ENCODE results near the gene ATP5PB. TPM values are rescaled to one million over a fixed set of nuclear protein-coding genes. Genes with fewer than 3 reads are reported as not detected.

Gene ATP5PB, protein sequence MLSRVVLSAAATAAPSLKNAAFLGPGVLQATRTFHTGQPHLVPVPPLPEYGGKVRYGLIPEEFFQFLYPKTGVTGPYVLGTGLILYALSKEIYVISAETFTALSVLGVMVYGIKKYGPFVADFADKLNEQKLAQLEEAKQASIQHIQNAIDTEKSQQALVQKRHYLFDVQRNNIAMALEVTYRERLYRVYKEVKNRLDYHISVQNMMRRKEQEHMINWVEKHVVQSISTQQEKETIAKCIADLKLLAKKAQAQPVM
- total RNA-seq (2014; rRNA removed; shearing (Covaris generic)): 435 and 458 TPM in 2 replicates

DNA sequence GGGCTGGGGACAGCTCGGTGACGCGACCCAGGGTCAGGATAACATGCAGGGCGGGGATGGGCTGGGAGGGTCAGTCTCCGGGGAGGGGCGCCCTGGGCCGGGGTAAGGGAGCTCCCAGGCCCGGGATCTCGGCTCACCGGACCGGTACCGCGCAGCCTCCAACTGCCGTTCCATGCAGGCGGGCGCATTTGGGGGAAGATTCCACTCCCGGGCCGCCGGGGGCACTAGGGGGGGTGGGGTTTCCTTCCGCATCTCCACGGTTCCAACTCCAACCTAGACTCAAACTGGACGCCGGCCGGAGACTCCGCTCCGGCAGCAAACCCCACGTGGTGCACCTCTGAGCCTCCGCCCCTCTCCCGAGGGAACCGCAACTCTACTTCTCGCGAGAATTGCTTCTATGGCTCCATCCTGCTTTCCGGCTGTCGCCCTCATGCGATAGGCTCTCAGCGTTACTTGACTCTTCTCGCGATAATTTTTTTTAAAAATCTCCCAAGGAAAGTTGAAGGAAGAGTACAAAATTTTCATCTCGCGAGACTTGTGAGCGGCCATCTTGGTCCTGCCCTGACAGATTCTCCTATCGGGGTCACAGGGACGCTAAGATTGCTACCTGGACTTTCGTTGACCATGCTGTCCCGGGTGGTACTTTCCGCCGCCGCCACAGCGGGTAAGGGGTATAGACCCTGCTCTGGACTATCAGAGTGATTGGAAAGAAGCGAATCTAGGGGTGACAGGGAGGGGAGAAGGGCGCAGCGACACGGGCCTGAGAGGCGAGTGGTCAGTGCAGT, at the start of gene ATP5PB, which contains the start of gene WDR77:
Gene ATP5PB (plus strand): TSS at position 547 of the 785 bp plus-strand sequence. CDS start 78 bp downstream, at position 625.
Gene WDR77 (minus strand): TSS at position 339 of the 785 bp plus-strand sequence. CDS start 87 bp downstream, at position 252.
- DNase-seq (ENCODE audit: low spot score): peak; percentile 97

DNA sequence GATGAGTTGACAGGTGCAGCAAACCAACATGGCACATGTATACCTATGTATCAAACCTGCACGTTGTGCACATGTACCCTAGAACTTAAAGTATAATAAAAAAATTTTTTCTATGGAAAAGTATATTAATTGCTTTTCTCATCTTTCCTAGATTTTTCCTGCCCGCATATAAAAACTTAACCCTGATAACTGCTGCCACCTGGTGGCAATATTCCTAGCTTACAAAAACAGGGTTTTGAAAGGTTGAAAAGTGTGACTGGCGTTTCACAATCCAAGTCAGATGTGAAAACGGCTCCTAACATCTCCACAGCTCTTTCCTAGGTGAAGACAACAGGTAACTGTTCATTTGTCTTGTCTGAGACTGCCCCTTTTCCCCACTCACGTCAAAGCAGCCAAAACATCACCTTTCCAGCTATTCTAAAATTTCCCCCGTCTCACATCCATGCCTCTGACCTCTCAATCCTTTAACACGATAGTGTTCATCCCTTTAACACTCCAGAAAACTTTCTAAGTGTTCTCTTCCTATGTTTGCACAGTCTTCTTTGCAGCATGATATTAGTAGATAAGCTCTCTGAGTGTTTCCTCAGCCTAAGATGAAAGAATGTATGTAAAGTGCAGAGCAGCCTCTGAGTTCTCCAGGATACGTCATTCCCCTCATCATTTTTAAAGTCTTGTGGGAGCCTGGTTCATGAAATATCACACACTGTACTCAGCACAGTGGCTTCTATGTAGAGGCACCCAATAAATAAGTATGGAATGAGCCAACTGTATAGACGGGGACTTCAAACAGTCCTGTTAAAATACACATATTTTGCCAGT, 49.3 kb upstream of the ATP5PB start:
- DNase-seq (ENCODE audit: low spot score): peak; percentile 16

DNA sequence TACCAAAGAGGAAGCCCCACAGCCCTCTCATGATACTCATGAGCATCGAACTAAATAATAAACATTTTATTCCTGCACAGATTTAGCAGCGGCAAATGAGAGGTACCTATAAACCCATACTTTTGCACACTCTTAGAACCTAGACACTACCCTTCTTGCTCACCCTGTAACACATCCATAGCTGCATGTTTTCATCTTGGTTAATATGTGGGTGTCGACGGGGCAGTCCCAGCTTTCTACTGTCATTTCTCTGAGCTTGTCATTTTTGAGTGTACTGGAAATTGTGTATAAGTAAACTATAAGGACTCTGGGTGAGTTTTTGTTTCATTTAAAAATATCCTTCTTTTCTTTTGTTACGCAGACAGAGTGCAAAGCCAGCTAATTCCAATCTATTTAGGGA, 47.2 kb upstream of the ATP5PB start:
- no peak for DNase-seq (ENCODE audit: low spot score)

DNA sequence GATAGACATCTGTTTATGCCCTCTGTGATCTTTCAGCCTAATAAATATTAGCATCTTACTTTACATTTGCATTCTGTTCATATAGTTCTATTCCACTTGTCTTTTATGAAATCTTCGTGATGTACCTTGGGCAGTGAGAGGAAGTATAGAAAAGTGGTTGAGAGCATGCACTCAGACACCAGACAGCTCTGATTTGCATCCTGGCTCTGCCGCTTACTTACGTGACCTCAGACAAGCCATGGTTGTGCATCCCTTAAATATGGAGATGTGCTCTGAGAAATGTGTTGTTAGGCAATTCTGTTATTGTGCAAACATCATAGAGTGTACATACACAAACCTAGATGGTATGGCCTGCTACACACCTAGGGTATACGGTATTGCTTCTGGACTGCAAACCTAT, 44.7 kb upstream of the ATP5PB start:
- DNase-seq (ENCODE audit: low spot score): no peak

DNA sequence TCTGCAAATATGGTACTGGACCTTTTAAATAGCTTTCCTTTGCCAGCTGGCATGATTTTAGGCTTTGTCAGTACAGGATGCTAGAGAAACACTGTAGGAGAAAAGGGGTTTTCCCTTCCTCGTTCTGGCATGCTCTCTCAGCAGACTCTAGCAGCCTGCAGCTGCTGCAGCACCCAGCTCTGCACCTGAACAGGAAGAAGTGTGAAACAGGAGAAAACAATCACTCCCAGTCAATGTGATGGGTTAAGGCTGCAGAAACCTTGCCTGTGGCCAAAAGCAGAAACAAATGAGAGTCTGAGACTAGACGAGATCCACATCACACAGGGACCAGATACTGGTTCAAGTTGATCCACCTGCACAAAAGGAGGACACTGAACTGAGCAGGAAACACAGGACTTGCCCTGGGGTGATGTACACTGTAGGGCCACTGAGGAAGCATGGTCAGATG, 42.9 kb upstream of the ATP5PB start:
- peak; percentile 45 for DNase-seq (ENCODE audit: low spot score)

DNA sequence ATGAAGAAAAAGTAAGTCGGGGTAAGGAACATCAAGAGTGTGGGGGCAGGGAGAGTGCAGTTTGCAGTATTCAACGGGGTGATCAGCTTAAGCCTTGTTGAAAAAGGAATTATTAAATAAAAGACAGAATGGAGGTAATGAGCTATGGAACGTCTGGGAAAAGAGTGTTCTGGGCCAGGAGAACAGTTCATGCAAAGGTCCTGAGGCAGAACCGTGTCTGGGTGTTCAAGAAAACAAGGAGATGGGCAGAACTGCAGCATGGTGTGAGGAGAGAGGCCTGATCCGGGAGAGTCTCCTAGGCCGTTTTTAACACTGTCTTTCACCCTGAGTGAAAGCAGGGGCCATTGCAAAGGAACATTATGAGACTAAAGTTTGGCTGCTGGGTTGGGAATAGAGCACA, 42.0 kb upstream of the ATP5PB start:
- no peak for DNase-seq (ENCODE audit: low spot score)

DNA sequence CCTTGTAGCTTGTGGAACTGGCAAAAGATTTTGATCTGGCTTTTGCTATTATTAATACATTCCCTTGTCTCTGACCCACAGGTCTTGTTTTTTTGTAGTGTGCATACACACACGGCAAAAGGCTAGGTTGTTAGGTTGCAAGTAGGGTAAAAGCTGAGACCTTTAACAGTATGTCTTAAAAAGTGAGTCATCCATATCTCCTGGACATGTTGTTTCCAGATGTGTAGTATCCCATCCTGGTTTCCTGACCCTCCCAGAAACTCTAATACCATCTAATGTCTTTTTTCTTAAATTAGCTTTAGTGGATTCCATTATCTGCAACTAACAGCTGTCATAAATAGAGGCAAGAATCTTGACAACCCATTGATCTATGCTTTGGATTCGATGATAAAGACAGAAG, 36.4 kb upstream of the ATP5PB start:
- DNase-seq (ENCODE audit: low spot score): no peak

DNA sequence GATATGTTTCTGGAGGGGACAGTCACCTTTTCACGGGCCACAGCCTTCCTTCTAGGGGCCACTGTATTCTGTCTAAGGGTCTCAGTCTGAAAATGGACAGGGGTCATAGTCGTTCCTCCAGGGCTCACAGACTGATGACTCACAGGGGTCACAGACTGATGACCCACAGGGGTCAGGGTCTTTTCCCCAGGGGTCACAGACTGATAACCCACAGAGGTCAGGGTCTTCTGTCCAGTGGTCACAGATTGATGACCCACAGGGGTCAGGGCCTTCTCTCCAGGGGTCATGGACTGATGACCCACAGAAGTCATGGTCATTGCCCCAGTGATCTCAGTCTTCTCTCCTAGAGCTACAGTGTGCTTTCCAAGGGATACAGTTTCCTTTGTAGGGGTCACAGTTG, 34.5 kb upstream of the ATP5PB start:
- no peak for DNase-seq (ENCODE audit: low spot score)

DNA sequence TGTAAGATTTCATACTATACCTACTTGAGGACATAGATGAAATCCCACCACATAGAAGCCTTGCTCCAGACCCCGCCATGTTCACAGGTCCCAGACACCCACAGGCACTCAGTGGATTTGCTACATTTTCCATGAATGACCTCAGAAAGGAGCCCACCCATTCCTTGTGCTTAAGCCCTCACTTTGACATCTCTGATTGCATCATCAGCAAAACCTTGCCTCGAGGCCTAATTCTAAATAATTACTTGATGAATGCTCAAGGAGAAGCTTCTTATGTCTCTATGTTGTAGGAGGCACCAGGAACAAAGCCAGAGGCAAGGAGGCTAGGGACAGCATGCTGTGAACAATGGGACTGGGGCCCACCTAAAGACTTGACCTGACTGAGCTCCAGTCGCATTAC, 33.8 kb upstream of the ATP5PB start:
- no peak for DNase-seq (ENCODE audit: low spot score)

DNA sequence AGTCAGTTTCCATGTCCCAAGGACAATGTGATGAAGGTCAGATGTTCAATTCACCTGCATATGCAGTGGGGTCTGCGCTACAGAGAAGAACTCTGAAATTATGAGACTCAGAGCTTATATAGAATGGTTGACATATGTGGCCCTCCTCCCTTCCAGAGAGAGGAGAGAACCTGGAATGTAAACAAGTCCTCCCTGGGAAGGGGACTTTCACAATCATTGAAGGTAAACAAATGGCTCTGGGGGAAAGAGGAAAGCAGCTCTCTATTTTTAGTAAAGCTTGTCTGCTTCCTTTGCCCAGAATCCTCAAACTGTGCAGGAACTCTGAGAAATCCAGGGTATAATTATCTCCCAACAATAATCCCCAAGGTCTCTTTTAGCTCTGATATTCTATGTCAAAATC, 31.5 kb upstream of the ATP5PB start:
- DNase-seq (ENCODE audit: low spot score): no peak

DNA sequence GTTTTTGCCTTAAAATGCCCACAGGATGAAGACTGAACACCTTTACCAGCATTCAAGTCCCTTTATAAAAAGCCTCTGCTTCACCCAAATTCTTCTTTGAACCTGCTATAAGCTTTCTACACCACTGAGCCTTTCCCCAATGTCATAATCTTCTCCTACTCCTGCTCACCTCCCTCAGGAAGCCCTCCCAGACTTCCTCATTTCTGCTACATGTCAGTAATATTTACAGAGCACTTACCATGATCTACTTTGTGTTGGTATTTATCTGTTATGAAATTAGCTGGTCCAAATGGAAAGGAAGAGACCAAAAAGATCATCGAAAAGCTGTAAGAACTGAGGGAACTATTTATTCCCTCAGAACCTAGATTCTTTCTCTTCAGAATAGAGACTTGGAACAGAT, 30.2 kb upstream of the ATP5PB start:
- no peak for DNase-seq (ENCODE audit: low spot score)

DNA sequence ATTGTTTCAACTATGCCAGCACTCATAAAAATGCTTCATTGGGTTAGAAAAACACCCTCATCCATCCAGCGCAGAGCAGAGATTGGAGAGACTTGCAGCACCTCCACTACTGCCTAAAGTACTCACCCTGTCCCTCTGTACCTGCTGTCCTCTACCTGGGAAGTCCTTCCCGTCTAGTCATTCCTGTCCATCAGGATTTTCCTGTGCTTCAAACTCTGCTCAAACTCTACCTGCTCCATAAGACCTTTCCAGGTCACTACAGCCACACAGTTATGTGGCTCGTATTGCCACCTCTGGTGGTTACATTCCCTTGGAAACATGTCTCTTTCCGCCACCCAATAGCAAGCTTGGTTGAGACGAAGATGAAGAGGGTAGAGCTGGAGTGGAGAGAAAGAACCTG, 28.9 kb upstream of the ATP5PB start:
- DNase-seq (ENCODE audit: low spot score): no peak

DNA sequence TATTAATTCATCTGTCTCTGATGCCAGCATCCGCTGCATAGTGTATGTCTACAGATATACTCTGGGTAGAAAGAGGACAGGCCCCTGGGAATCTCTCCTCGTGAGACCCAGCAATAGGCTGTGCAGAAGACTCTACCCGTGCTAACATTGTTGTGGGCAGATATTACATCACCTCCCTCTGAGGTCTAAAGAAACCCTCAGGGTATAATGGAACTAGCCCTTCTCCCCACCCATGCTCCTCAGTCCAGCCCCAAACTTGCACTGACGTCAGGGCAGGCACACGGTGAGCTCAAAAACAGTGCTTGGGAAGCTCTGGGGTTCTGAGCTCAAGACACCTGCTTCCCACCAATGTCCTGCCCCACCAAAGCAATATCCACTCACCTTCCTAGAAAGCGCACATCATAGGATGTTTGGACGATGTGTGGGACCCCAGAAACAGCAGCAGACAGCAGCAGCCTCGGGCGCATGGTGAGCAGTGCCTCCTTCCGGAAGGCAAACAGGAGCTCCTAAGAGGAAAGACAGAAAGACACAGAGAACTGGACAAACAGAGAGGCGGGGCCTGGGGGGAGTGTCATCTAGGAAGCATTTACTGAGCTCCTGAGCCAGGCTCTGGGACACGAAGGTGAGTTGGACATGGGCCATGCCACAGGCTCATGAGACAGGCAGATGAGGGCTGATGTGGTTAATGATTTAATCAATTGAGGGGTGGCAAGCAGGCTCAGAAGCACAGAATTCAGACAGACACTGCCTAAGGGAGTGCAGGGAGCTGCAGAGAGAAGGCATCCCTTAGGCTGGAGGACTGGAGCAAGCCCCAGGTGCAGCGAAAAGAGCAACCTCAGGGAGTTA, 26.5 kb upstream of the ATP5PB start:
- no peak for DNase-seq (ENCODE audit: low spot score)

DNA sequence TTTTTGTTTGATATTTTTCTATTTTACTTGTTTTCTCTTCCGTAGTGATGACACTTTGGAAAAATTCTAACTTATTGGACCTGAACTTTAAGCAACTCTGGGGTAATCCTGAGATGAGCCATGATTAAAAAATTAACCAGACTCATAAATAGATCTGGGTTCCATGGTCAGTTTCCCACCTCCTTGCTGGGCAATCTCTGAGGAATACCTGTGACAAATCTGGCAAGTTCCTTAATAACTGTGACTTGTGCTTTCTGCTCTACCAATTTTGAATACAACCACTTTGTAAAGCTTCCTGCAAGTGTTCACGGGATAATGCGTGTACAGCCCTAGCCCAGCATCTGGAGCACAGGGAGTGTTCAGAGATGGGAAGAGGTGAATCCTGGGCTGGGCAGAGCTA, 25.0 kb upstream of the ATP5PB start:
- no peak for DNase-seq (ENCODE audit: low spot score)

DNA sequence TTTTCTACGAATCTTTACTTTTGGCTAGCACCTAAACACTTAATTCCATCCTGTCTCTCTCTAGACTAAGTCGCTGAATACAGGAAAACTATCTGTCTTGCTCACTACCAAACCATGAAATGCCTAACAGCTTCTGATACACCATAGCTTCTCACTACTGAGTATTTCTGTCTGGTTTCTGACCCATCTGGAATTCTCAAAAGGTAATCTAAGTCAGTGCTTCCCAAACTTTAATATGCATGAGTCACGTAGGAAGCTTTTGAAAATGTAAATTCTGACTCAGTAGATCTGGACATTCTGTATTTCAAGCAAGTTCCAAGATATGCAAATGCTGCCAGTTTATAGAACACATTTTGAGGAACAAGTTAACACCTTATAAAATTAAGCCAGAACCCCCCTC, 12.5 kb upstream of the ATP5PB start:
- DNase-seq (ENCODE audit: low spot score): no peak

DNA sequence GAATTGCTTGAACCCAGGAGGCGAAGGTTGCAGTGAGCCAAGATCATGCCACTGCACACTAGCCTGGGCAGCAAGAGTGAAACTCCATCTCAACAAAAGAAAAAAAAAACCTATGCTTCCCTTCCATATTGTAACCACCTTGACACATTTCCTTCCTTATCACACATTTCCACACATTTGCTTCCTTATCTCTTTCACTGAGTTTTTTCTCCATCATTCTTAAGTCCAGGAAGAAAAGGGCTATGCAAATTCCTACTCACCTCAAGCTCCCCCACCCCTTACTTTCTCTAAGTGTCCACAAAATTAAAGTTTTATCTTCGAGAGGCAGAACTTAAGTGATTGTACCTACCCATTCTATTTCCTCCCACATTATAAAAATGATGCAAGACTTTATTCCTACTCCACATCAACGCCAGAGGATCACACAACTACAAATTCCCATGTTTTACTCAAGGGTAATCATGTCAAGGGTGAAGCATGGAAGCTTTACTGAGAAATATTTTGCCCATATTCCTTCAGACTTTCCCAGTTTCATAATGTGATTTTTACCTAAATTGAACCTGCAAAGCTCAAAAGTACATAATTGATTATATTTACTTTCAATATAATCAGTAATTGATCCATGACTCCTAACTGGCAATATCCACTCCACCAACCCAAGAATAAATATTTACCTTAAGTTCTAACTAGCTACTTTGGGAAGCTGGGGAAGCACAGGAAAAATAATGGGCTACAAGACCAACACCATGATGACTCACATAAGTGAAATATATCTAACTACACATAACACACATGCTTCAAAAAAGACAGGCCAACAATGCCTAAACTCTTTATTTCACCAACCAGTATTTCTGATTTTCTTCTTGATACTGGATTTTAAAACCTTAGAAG, 9.6 kb upstream of the ATP5PB start:
- DNase-seq (ENCODE audit: low spot score): no peak

DNA sequence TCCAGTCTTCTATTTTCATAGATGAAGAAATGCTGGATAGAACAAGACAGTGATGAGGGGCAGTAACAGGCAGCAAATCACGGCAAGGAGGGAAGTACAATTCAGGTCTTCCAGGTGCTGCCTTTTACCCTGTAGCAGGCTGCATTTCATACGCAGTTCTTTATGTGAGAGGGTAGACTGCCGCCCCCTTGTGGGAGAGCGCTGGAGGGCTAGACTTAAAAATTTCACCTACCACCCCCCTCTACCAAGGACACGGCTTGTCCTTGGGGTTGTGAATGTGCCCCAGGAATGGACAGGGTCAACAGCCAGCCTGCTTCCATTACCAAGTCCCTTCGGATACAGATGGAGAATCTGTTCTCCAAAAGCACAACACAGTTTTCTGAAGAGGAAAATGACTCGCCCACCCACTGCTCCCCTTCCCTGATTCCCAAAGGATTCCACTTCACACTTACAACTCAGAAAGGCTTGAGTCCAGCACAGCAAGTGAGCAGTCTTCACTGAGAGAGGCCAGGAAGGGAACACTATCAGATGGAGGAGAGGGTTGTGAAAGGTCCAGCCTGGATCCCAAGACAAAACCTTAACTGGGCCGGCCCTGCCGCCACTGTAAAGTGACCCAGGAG, 7.6 kb upstream of the ATP5PB start:
- peak; percentile 8 for DNase-seq (ENCODE audit: low spot score)

DNA sequence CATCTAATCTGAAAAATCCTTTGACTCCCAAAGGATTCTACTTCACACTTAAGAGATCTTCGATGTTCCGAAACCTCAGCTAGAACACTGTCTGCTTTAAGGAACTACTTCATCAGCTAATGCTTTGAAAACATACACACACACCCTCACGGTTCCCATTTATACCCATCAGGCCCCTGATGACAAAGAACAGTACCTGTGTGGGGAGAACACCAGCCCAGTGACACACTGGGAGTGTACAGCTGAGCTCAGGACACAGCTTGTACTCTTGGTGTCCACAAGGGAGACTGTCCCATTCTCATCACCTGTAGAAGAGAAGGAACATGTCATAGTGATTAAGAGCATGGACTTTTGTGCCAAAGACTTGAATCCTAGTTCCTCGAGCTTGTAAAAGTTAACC, 6.8 kb upstream of the ATP5PB start:
- DNase-seq (ENCODE audit: low spot score): no peak

DNA sequence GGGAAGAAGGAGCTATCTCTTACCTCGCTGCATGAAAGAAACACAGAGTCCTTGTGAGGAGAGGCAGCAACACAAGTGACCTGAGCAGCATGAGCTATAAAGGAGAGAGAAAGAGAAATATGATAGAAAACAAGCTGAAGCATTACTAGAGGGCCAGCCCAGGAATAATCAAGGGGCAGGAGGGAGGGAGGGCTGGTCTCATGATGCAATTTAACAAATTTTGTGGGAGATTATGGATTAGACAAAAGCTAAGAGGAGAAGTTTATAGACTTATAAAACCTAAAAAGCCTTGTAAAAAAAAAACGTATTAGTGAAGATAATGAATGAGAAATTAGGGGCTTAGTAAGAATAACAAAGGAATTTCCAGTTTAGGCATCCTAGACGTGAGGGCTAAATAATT, 5.2 kb upstream of the ATP5PB start:
- no peak for DNase-seq (ENCODE audit: low spot score)

DNA sequence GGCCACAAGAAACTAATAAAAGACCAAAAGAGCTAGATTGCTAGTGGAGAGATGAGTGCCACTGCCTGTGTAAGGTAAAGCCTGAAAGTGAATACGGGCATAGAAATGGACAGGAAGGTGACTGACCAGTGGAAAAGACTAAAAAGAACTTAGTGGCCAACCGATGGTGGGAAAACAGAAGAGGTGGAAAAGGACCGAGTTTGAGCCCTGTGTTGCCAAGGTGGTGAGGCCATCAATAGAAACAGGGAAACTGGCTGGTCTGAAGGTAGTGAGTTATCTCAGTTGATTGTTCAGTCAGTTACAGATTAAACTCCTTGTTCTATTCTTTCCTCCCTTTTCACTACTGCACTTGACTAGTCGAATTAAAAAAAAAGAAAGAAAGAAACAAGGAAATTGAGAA, 2.7 kb upstream of the ATP5PB start:
- no peak for DNase-seq (ENCODE audit: low spot score)
